ENCODE results near the gene NOTCH3.

The NOTCH3 gene

GRCh38 chr19:15125232-15126067 is 75.3 kb downstream of the NOTCH3 start:
- DNase-seq (ENCODE audit: insufficient read length, low spot score) (peak; percentile 99), FAIRE-seq (peak; percentile 99)

GRCh38 chr19:15124572-15125231 is 76.1 kb downstream of the NOTCH3 start:
- FAIRE-seq (no peak), DNase-seq (ENCODE audit: insufficient read length, low spot score) (no peak)

- FAIRE-seq, result no peak
- no peak for DNase-seq (ENCODE audit: insufficient read length, low spot score)
Measured at GRCh38 chr19:15123900-15124299, 76.9 kb downstream of the NOTCH3 start.

- DNase-seq (ENCODE audit: insufficient read length, low spot score) (no peak), FAIRE-seq (no peak)
Measured at GRCh38 chr19:15123031-15123890, 77.5 kb downstream of the NOTCH3 start.

- FAIRE-seq (no peak), DNase-seq (ENCODE audit: insufficient read length, low spot score) (no peak)
Measured at GRCh38 chr19:15122331-15123030, 78.3 kb downstream of the NOTCH3 start.

GRCh38 chr19:15120135-15121026 is 80.4 kb downstream of the NOTCH3 start:
- FAIRE-seq (no peak), DNase-seq (ENCODE audit: insufficient read length, low spot score) (no peak)

GRCh38 chr19:15118789-15119494 is 81.9 kb downstream of the NOTCH3 start:
- no peak for FAIRE-seq
- no peak for DNase-seq (ENCODE audit: insufficient read length, low spot score)

- no peak for DNase-seq (ENCODE audit: insufficient read length, low spot score)
Measured at GRCh38 chr19:15118248-15118647, 82.5 kb downstream of the NOTCH3 start.

GRCh38 chr19:15116856-15117255 is 83.9 kb downstream of the NOTCH3 start:
- FAIRE-seq, result no peak
- DNase-seq (ENCODE audit: insufficient read length, low spot score), result no peak

More at GRCh38 chr19:15118248-15118647, 82.5 kb downstream of the NOTCH3 start:
- FAIRE-seq, result no peak

- DNase-seq (ENCODE audit: insufficient read length, low spot score), result no peak
- FAIRE-seq, result no peak
Measured at GRCh38 chr19:15115762-15116615, 84.8 kb downstream of the NOTCH3 start.

- no peak for DNase-seq (ENCODE audit: insufficient read length, low spot score)
Measured at GRCh38 chr19:15115080-15115479, 85.7 kb downstream of the NOTCH3 start.

GRCh38 chr19:15114153-15114540 is 86.6 kb downstream of the NOTCH3 start:
- FAIRE-seq, result peak; percentile 78
- no peak for DNase-seq (ENCODE audit: insufficient read length, low spot score)

More at GRCh38 chr19:15115080-15115479, 85.7 kb downstream of the NOTCH3 start:
- FAIRE-seq, result peak; percentile 62

GRCh38 chr19:15113245-15114152 is 87.3 kb downstream of the NOTCH3 start:
- FAIRE-seq (peak; percentile 23), DNase-seq (ENCODE audit: insufficient read length, low spot score) (no peak)

- DNase-seq (ENCODE audit: insufficient read length, low spot score) (no peak), FAIRE-seq (peak; percentile 26)
Measured at GRCh38 chr19:15112385-15112784, 88.4 kb downstream of the NOTCH3 start.

- DNase-seq (ENCODE audit: insufficient read length, low spot score) (no peak), FAIRE-seq (no peak)
Measured at GRCh38 chr19:15111758-15112157, 89.0 kb downstream of the NOTCH3 start.

GRCh38 chr19:15110418-15110815 is 90.4 kb downstream of the NOTCH3 start:
- no peak for DNase-seq (ENCODE audit: insufficient read length, low spot score)

More at GRCh38 chr19:15110418-15110815, 90.4 kb downstream of the NOTCH3 start:
- FAIRE-seq, result no peak

Measured in HTR-8/SVneo (cell line).